GM12873 (cell line): Measurements from ENCODE around the gene TRIB2.

ENCODE experiments used
- TF ChIP-seq, protein P1 (sequence below): IDR thresholded peaks from 2 replicates; pipeline ENCODE4 v1.5.1; 2012; ENCODE audit warnings: low read depth, mild to moderate bottlenecking, moderate library complexity, low read length, control low read depth; ENCODE audit not compliant: insufficient read depth; ENCODE audit errors: missing control alignments

TRIB2 gene

DNA sequence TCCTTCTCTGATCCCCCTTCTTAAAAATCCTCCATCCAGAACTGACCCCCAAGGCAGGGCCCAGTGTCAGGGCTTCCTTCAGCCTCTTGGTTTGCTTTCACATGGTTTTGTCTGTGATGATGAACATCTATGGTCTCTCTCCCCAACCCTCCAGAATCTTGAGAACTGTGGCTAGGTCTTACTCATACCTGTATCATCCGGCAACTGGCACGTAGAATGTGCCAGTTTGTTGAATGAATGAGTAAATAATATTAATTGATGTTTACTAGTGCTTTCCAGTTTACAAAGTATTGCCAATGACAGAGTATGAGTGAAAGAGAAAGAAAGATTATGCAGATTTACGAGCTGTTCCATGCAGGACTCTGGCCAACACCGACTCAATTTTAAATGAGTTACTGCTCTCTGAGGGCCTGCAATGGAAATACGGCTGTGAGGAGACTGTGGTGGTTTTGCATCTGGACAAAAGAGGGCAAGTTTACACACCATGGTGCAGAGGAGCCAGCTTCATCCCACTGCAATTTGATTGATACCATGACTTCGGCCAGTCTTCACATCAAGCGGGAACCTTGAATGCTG lies 29.9 kb upstream of the TRIB2 start:
- TF ChIP-seq, protein P1, sequence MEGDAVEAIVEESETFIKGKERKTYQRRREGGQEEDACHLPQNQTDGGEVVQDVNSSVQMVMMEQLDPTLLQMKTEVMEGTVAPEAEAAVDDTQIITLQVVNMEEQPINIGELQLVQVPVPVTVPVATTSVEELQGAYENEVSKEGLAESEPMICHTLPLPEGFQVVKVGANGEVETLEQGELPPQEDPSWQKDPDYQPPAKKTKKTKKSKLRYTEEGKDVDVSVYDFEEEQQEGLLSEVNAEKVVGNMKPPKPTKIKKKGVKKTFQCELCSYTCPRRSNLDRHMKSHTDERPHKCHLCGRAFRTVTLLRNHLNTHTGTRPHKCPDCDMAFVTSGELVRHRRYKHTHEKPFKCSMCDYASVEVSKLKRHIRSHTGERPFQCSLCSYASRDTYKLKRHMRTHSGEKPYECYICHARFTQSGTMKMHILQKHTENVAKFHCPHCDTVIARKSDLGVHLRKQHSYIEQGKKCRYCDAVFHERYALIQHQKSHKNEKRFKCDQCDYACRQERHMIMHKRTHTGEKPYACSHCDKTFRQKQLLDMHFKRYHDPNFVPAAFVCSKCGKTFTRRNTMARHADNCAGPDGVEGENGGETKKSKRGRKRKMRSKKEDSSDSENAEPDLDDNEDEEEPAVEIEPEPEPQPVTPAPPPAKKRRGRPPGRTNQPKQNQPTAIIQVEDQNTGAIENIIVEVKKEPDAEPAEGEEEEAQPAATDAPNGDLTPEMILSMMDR, result no peak

DNA sequence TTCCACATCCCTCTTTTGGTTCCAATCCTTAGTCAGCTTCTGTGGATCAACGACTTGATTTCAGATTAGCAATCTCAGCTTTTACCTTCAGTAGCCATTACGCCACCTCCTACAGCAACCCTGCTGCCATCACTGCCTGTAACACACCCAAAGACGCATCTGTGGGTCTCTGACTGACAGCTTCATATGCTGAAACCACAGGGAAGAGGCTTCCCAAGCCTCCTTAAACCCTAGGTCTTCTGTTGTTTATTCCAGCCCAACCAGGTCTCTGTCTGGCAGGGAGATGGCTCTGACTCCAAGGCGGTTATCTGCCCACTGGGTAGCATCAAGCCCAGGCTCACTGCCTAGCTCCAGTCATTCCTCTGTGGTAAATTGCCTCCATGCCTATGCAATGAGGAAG lies 28.6 kb upstream of the TRIB2 start:
- TF ChIP-seq, protein P1, result no peak

DNA sequence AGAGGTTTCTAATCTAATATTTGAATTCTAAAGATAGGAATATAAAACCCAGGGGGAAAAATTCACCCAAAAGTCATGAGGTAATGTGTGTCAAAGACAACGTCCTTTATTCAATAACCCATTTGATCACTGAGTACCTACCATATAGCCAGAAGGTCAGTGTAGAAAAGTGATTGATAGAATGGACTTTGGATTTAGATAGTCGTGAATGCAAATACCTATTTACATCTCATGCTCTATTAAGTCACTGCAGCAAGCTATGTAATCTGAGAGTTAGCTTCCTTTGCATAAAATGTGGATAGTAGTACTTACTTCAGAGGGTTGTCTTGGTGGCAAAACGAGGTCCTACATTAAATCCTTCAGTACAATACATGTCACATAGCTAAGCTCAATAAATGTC lies 27.8 kb upstream of the TRIB2 start:
- TF ChIP-seq, protein P1, result no peak

DNA sequence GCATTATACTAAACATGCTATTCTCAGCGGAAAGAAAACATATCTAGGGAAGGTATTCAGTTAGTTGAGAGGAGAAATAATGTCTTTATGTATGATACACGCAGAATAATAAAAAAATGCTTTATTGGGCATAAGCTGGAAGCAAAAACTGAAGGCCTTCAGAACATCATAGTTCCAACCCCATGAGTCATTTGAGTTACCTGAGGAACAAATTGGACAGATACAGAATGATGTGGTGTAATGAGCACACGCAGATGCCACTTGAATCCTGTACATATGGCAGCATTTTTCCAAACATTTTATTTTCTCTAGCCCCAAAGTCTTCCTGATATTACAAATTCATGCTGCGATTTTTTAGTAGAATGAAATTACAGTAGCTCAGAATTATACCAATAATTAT lies 23.2 kb upstream of the TRIB2 start:
- TF ChIP-seq, protein P1, result no peak

DNA sequence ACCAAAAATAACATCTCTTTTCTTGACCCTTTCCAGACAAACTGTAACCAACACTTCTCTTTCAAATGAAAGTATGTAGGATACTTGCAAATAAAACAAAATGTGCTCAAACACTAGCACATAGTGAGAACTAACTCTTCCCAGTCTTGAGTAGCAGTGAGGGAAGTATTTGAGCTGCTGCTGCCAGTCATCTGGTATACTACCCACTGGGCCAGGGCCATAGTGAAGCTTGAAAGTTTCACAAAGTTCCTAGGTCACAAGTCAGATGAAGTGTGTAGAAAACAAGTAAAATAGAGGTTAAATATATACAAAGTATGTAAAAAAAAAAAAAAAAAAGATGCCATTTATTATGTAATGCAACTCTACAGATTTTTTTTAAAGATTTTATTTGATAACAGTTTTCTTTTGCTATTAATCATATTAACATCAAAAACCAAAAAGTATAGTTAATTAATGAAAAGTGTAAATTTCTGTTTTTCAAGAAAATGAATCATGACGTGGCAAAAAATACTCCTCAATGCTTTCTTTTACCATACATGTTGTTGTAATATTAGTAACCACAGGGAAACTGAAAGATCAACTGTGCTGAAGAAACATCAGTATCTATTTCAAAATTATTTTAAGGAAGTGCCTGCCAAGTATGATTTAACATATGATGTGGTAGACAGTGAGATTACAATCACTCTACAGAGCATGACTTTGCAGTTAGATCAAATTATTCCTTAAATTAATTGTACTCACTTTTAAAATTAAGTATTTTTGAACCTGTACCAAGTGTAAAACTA lies 21.6 kb upstream of the TRIB2 start:
- TF ChIP-seq, protein P1, result no peak

DNA sequence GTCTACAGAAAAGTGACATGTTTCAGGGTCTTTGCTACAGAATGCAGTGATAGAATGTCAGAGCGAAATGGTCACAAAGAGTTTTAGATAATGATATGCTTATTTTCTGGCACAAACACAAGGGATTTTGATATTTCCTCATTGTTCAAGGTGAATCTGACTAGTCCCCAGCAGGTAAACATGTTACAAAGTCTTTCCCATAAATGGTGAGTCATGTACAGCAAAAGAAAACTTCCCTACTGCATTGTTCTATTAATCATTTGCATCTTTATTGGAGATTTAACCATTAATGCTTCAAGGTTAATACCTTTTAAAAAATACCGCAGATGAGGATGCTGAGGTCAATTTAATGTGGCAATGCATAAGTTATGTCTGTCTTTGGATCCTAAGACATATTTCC lies 19.1 kb upstream of the TRIB2 start:
- TF ChIP-seq, protein P1, result no peak

DNA sequence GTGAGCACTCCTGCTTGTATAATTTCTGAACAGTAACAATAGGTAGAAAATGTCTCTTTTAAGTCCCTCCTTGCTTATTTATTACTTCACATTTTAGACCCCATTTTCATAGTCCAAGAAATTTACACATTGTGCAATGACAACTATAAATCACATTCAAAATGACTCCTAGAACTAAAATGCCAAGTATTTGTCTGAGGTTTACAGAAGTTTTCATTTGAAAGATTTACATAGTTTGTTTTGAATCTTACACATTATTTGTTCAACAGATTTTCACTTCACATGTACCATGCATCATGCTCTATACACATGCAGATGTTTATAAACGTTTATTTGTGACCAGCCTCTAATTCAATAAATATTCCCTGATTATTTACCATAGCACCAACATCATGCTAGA lies 15.7 kb upstream of the TRIB2 start:
- TF ChIP-seq, protein P1, result no peak
